HepG2 (cell line): Measurements from ENCODE around the gene FIZ1. TPM values are rescaled to one million over a fixed set of nuclear protein-coding genes. Genes with fewer than 3 reads are reported as not detected.

Experiments used
- ARID2 ChIP-seq: sonication (generic); formaldehyde crosslinking; IDR thresholded peaks from 2 replicates; pipeline ENCODE4 v1.8.1; 2022; ENCODE audit warnings: mild to moderate bottlenecking, missing genetic modification reagents, borderline replicate concordance
- CENPT ChIP-seq: sonication (generic); formaldehyde crosslinking; IDR thresholded peaks from 2 replicates; pipeline ENCODE4 v1.8.0; 2022; ENCODE audit warnings: low read depth, mild to moderate bottlenecking, moderate library complexity, missing genetic modification reagents
- DNMT1 ChIP-seq: sonication (generic); formaldehyde crosslinking; IDR thresholded peaks from 2 replicates; pipeline ENCODE4 v1.5.1; 2020; ENCODE audit warnings: mild to moderate bottlenecking, missing genetic modification reagents
- ELF3 ChIP-seq: IDR thresholded peaks from 2 replicates; pipeline ENCODE4 v1.6.1; 2016; ENCODE audit warnings: missing genetic modification reagents, missing compliant biosample characterization
- FOXK1 ChIP-seq: sonication (generic); formaldehyde crosslinking; IDR thresholded peaks from 2 replicates; pipeline ENCODE4 v1.4.0; 2020; ENCODE audit warnings: low read depth, missing genetic modification reagents, borderline replicate concordance
- HOMEZ ChIP-seq: IDR thresholded peaks from 2 replicates; pipeline ENCODE4 v1.6.1; 2016; ENCODE audit warnings: low read depth
- HOXA9 ChIP-seq: sonication (generic); formaldehyde crosslinking; IDR thresholded peaks from 2 replicates; pipeline ENCODE4 v1.8.1; 2022; ENCODE audit warnings: missing genetic modification reagents, mild to moderate bottlenecking, moderate library complexity, borderline replicate concordance
- IKZF5 ChIP-seq: IDR thresholded peaks from 2 replicates; pipeline ENCODE4 v1.6.1; 2018; ENCODE audit warnings: missing genetic modification reagents, mild to moderate bottlenecking, missing compliant biosample characterization
- KMT2B ChIP-seq: IDR thresholded peaks from 2 replicates; pipeline ENCODE4 v1.6.1; 2016; ENCODE audit warnings: missing genetic modification reagents, missing compliant biosample characterization
- MIER2 ChIP-seq: IDR thresholded peaks from 2 replicates; pipeline ENCODE4 v1.6.1; 2016; ENCODE audit warnings: missing biosample characterization, missing genetic modification reagents
- MTF1 ChIP-seq: sonication (generic); formaldehyde crosslinking; IDR thresholded peaks from 2 replicates; pipeline ENCODE4 v1.5.0; 2020; ENCODE audit warnings: missing genetic modification reagents
- PAX8 ChIP-seq: sonication (generic); formaldehyde crosslinking; IDR thresholded peaks from 2 replicates; pipeline ENCODE4 v1.8.0; 2022; ENCODE audit warnings: mild to moderate bottlenecking, missing genetic modification reagents, borderline replicate concordance
- PHF8 ChIP-seq: sonication (generic); formaldehyde crosslinking; IDR thresholded peaks from 2 replicates; pipeline ENCODE4 v1.5.0; 2020; ENCODE audit warnings: missing genetic modification reagents
- RBAK ChIP-seq: sonication (generic); formaldehyde crosslinking; IDR thresholded peaks from 2 replicates; pipeline ENCODE4 v1.5.1; 2020; ENCODE audit warnings: mild to moderate bottlenecking, missing genetic modification reagents
- RORA ChIP-seq: sonication (generic); formaldehyde crosslinking; IDR thresholded peaks from 2 replicates; pipeline ENCODE4 v1.5.0; 2020; ENCODE audit warnings: mild to moderate bottlenecking, missing genetic modification reagents, moderate library complexity
- SALL1 ChIP-seq: sonication (generic); formaldehyde crosslinking; IDR thresholded peaks from 2 replicates; pipeline ENCODE4 v1.8.0; 2022; ENCODE audit warnings: mild to moderate bottlenecking, missing genetic modification reagents
- SP5 ChIP-seq: IDR thresholded peaks from 2 replicates; pipeline ENCODE4 v1.6.1; 2016; ENCODE audit warnings: low read depth, borderline replicate concordance
- STAT5B ChIP-seq: sonication (generic); formaldehyde crosslinking; IDR thresholded peaks from 2 replicates; pipeline ENCODE4 v1.4.0; 2020; ENCODE audit warnings: missing genetic modification reagents
- XBP1 ChIP-seq: sonication (generic); formaldehyde crosslinking; IDR thresholded peaks from 2 replicates; pipeline ENCODE4 v1.5.0; 2020; ENCODE audit warnings: missing genetic modification reagents
- ZFYVE20 ChIP-seq: sonication (generic); formaldehyde crosslinking; IDR thresholded peaks from 2 replicates; pipeline ENCODE4 v1.8.0; 2023; ENCODE audit warnings: low read depth, mild to moderate bottlenecking, moderate library complexity, missing genetic modification reagents, borderline replicate concordance
- ZNF331 ChIP-seq: sonication (generic); formaldehyde crosslinking; IDR thresholded peaks from 2 replicates; pipeline ENCODE4 v1.4.0; 2020; ENCODE audit warnings: missing genetic modification reagents
- ZNF672 ChIP-seq: sonication (generic); formaldehyde crosslinking; IDR thresholded peaks from 2 replicates; pipeline ENCODE4 v1.8.1; 2022; ENCODE audit warnings: missing genetic modification reagents
- ZNF772 ChIP-seq: sonication (generic); formaldehyde crosslinking; IDR thresholded peaks from 2 replicates; pipeline ENCODE4 v1.5.0; 2020; ENCODE audit warnings: mild to moderate bottlenecking, missing genetic modification reagents
- polyA plus RNA-seq, 8 experiments: library from polyadenylated mRNA; depleted of rRNA in 3 of 8; stranded (reverse) in 7 of 8; unstranded in 1 of 8; fragments of >200 nt; fragmentation: Illumina TruSeq in 4 of 8; extraction: Trizol in 4 of 8; gene quantifications; 2 replicates each; pipeline versions ENCODE4 v1.2.1 to v1.2.3, GENCODE V29; 2011 to 2016; ENCODE audit warnings: low read depth in 4 of 8, missing spikeins in 1 of 8, mixed read lengths in 1 of 8; ENCODE audit not compliant: insufficient read depth in 1 of 8
- total RNA-seq, 5 experiments: library from RNA; depleted of rRNA; stranded (reverse); fragments of >200 nt; fragmentation: Illumina TruSeq; extraction: Trizol; gene quantifications; 2 replicates each; pipeline ENCODE4 v1.2.3, GENCODE V29; 2016; ENCODE audit warnings: low read depth in 1 of 5
- TF ChIP-seq, protein P1 (sequence below): sonication (generic); formaldehyde crosslinking; IDR thresholded peaks from 2 replicates; pipeline ENCODE4 v1.5.0; 2020; ENCODE audit warnings: mild to moderate bottlenecking, missing genetic modification reagents
- TF ChIP-seq, protein P2 (sequence below): IDR thresholded peaks from 2 replicates; pipeline ENCODE4 v1.6.1; 2016; ENCODE audit warnings: low read depth, control low read depth

FIZ1 gene
- total and polyA plus RNA-seq, 2 of the 13 experiments (the other 11 are each of a cell fraction or from before 2014, with no cell fraction given) = 3.6 to 5.9 TPM

GRCh38 chr19:55647732-55648584, 48.6 kb upstream of the FIZ1 start, which contains the start of gene CCDC106 (continued):
- TF ChIP-seq PHF8 (CRISPR knock-in tag) = peak; percentile 72
- TF ChIP-seq ZFYVE20 (CRISPR knock-in tag) = no peak
- TF ChIP-seq, protein P1, sequence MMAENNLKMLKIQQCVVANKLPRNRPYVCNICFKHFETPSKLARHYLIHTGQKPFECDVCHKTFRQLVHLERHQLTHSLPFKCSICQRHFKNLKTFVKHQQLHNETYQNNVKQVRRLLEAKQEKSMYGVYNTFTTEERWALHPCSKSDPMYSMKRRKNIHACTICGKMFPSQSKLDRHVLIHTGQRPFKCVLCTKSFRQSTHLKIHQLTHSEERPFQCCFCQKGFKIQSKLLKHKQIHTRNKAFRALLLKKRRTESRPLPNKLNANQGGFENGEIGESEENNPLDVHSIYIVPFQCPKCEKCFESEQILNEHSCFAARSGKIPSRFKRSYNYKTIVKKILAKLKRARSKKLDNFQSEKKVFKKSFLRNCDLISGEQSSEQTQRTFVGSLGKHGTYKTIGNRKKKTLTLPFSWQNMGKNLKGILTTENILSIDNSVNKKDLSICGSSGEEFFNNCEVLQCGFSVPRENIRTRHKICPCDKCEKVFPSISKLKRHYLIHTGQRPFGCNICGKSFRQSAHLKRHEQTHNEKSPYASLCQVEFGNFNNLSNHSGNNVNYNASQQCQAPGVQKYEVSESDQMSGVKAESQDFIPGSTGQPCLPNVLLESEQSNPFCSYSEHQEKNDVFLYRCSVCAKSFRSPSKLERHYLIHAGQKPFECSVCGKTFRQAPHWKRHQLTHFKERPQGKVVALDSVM (CRISPR knock-in tag) = peak; percentile 52
- TF ChIP-seq ARID2 = no peak
- no peak for TF ChIP-seq XBP1 (CRISPR knock-in tag)
- TF ChIP-seq ZNF772 (CRISPR knock-in tag) = peak; percentile 84
- no peak for TF ChIP-seq STAT5B (CRISPR knock-in tag)
- no peak for TF ChIP-seq MTF1 (CRISPR knock-in tag)
- TF ChIP-seq ZNF331 (CRISPR knock-in tag) = no peak
- TF ChIP-seq ZNF672 (CRISPR knock-in tag) = no peak
- TF ChIP-seq SP5 (CRISPR knock-in tag) = 0 out of 2 replicates have a peak, but pooled peaks have one; percentile 34
- TF ChIP-seq SALL1 = peak; percentile 75
- TF ChIP-seq RORA (CRISPR knock-in tag) = no peak
- TF ChIP-seq PAX8 (CRISPR knock-in tag) = no peak
- TF ChIP-seq MIER2 = no peak
- TF ChIP-seq RBAK (CRISPR knock-in tag) = no peak
- TF ChIP-seq, protein P2, sequence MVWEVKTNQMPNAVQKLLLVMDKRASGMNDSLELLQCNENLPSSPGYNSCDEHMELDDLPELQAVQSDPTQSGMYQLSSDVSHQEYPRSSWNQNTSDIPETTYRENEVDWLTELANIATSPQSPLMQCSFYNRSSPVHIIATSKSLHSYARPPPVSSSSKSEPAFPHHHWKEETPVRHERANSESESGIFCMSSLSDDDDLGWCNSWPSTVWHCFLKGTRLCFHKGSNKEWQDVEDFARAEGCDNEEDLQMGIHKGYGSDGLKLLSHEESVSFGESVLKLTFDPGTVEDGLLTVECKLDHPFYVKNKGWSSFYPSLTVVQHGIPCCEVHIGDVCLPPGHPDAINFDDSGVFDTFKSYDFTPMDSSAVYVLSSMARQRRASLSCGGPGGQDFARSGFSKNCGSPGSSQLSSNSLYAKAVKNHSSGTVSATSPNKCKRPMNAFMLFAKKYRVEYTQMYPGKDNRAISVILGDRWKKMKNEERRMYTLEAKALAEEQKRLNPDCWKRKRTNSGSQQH = no peak
- peak; percentile 71; the same call in 1 of the 2 replicates for TF ChIP-seq IKZF5 (CRISPR knock-in tag)
- TF ChIP-seq HOMEZ (CRISPR knock-in tag) = no peak
- no peak for TF ChIP-seq CENPT (CRISPR knock-in tag)
- no peak for TF ChIP-seq FOXK1 (CRISPR knock-in tag)
- TF ChIP-seq ELF3 (CRISPR knock-in tag) = peak; percentile 62
- 0 out of 2 replicates have a peak, but pooled peaks have one; percentile 36 for TF ChIP-seq KMT2B
- 0 out of 2 replicates have a peak, but pooled peaks have one; percentile 77 for TF ChIP-seq DNMT1 (CRISPR knock-in tag)
- no peak for TF ChIP-seq HOXA9 (CRISPR knock-in tag)
